GM19397 (cell line): ENCODE measurements around the gene SLC3A2.
"Not testable (repeated sequence)": the region's sequence is repeated elsewhere in the genome, so short reads cannot be mapped to it uniquely, and the experiment has no call there.

Experiments
- ATAC-seq: cut with Tn5 transposase; IDR thresholded peaks from one replicate; pipeline ENCODE4 v1.9.1; 2021; ENCODE audit warnings: mild to moderate bottlenecking, moderate library complexity; ENCODE audit not compliant: unreplicated experiment

Gene SLC3A2

GRCh38 chr11:62880803-62881578 lies at the start of gene SLC3A2:
Gene SLC3A2, plus strand, starts transcription at chr11:62880896. Its CDS starts 128 bp downstream, at chr11:62881024.
- ATAC-seq, result peak; percentile 72

GRCh38 chr11:62830904-62831519 lies 49.7 kb upstream of the SLC3A2 start:
- ATAC-seq, result no peak

- peak; percentile 78 for ATAC-seq
Measured at GRCh38 chr11:62831520-62832335, 49.0 kb upstream of the SLC3A2 start, which contains the start of gene STX5. Gene STX5, minus strand, starts transcription at chr11:62832051. Its CDS starts 808 bp downstream, at chr11:62831243.

- peak; percentile 14 for ATAC-seq
Measured at GRCh38 chr11:62832336-62833234, 48.1 kb upstream of the SLC3A2 start, which contains the start of gene TEX54. Gene TEX54, minus strand, starts transcription at chr11:62832841.

- no peak for ATAC-seq
Measured at GRCh38 chr11:62835336-62835735, 45.4 kb upstream of the SLC3A2 start.

GRCh38 chr11:62839050-62839945 lies 41.4 kb upstream of the SLC3A2 start, which contains the start of gene WDR74:
Gene WDR74, minus strand, starts transcription at chr11:62839590. Its CDS starts 20 bp downstream, at chr11:62839570.
- peak; percentile 49 for ATAC-seq

- ATAC-seq, result not testable (repeated sequence)
Measured at GRCh38 chr11:62840721-62841360, 39.9 kb upstream of the SLC3A2 start.

GRCh38 chr11:62841361-62842170 lies 39.1 kb upstream of the SLC3A2 start:
- ATAC-seq, result peak; percentile 45

GRCh38 chr11:62842171-62842741 lies 38.4 kb upstream of the SLC3A2 start:
- ATAC-seq, result no peak

GRCh38 chr11:62842891-62843290 lies 37.8 kb upstream of the SLC3A2 start:
- ATAC-seq, result not testable (repeated sequence)

GRCh38 chr11:62843466-62843865 lies 37.2 kb upstream of the SLC3A2 start:
- ATAC-seq, result no peak

- ATAC-seq, result no peak
Measured at GRCh38 chr11:62844154-62844553, 36.5 kb upstream of the SLC3A2 start.

GRCh38 chr11:62846177-62846576 lies 34.5 kb upstream of the SLC3A2 start:
- no peak for ATAC-seq

- ATAC-seq, result no peak
Measured at GRCh38 chr11:62847767-62848314, 32.9 kb upstream of the SLC3A2 start.

GRCh38 chr11:62850911-62851806 lies 29.5 kb upstream of the SLC3A2 start:
- ATAC-seq, result no peak
